DND-41 (cell line): ENCODE data around the gene HNRNPUL1.

Experiments
- CTCF ChIP-seq: IDR thresholded peaks from 2 replicates; pipeline ENCODE4 v1.5.1; 2012; ENCODE audit warnings: borderline replicate concordance, low read length, moderate library complexity, mild to moderate bottlenecking; ENCODE audit not compliant: poor library complexity, severe bottlenecking; ENCODE audit errors: extremely low read depth
- EZH2 ChIP-seq: IDR thresholded peaks from 3 replicates; pipeline ENCODE4 v1.6.1; 2012; ENCODE audit warnings: borderline replicate concordance, low read depth, mild to moderate bottlenecking, moderate library complexity, low read length, inconsistent platforms; ENCODE audit not compliant: severe bottlenecking

DNA sequence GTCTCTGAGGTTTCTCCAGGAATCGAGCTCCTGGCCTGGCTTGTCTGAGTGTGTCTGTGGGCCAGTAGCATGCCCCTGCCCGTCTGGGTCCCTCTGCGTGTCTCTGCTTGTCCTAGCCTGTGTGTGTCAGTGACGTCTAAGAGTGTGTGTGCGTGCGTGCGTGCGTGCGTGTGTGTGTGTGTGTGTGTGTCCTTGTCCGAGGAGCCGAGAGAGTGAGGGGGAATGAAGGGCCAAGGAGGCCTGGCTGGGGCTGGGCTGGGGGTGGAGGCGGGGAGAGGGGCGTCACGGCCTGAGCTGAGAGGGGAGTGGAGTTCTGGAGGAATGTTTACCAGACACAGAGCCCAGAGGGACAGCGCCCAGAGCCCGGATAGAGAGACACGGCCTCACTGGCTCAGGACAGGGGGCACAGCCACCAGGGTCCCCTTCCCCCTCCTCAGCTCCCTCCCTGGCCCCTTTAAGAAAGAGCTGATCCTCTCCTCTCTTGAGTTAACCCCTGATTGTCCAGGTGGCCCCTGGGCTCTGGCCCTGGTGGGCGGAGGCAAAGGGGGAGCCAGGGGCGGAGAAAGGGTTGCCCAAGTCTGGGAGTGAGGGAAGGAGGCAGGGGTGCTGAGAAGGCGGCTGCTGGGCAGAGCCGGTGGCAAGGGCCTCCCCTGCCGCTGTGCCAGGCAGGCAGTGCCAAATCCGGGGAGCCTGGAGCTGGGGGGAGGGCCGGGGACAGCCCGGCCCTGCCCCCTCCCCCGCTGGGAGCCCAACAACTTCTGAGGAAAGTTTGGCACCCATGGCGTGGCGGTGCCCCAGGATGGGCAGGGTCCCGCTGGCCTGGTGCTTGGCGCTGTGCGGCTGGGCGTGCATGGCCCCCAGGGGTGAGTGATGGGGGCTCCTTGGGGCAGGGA, 45.3 kb upstream of the HNRNPUL1 start, which contains the start of gene AXL:
- TF ChIP-seq EZH2 (no peak), CTCF (no peak)
